Sigmoid colon (tissue), 7 donors: ENCODE results near the gene CNN3. TPM values are rescaled to one million over a fixed set of nuclear protein-coding genes. Genes with fewer than 3 reads are reported as not detected.
A peak's percentile ranks its signal among the peaks of the same experiment; 100 is the strongest.

ENCODE experiments used
- DNase-seq: peaks from one replicate; pipeline ENCODE4 v3.0.0-alpha.2; 2019
- H3K27ac ChIP-seq, 4 donors: fragments of 200-600 bp; sonication (generic); one replicate each; pipeline ENCODE4 v1.5.1; 2016 to 2019; ENCODE audit warnings: mild to moderate bottlenecking in 1 of 4
- H3K27me3 ChIP-seq, 3 donors: fragments of 200-600 bp; sonication (generic); one replicate each; pipeline ENCODE4 v1.5.1; 2019; ENCODE audit warnings: mild to moderate bottlenecking in 1 of 3
- H3K36me3 ChIP-seq, 4 donors: fragments of 200-600 bp; sonication (generic); one replicate each; pipeline ENCODE4 v1.5.1; 2016 to 2019
- H3K4me1 ChIP-seq, 4 donors: fragments of 200-600 bp; sonication (generic); one replicate each; pipeline ENCODE4 v1.5.1; 2017 to 2019
- H3K4me3 ChIP-seq, 4 donors: fragments of 200-600 bp; sonication (generic); one replicate each; pipeline ENCODE4 v1.5.1; 2017 to 2019; ENCODE audit warnings: mild to moderate bottlenecking in 2 of 4, moderate library complexity in 1 of 4
- H3K9me3 ChIP-seq, 4 donors: fragments of 200-600 bp in 3 of 4; sonication (generic) in 3 of 4; one replicate each; pipeline versions ENCODE4 v1.5.1 to v1.6.1; 2013 to 2019
- EP300 ChIP-seq, 4 donors: sonication (generic); formaldehyde crosslinking; IDR thresholded peaks; one replicate each; pipeline ENCODE4 v1.6.1; 2017; ENCODE audit warnings: antibody characterized with exemption in 4 of 4
- POLR2A ChIP-seq, 2 donors: fragments of 450-650 bp; IDR thresholded peaks; one replicate each; pipeline ENCODE4 v1.6.1; 2016; ENCODE audit warnings: antibody characterized with exemption in 2 of 2, mild to moderate bottlenecking in 2 of 2, moderate library complexity in 2 of 2
- POLR2AphosphoS5 ChIP-seq, 4 donors: sonication (generic); formaldehyde crosslinking; IDR thresholded peaks; one replicate each; pipeline ENCODE4 v1.6.1; 2017; ENCODE audit warnings: antibody characterized with exemption in 4 of 4
- WGBS, 2 donors: extraction: QIAGEN DNeasy Blood & Tissue Kit; methylation state at CpG; one replicate each; pipeline ENCODE4 v1.1.7; 2013; 5-methylcytosine and 5-hydroxymethylcytosine counted together
- intact Hi-C: fragments of 100-400 bp; cut with DNase I; formaldehyde crosslinking; loops from one replicate; pipeline ENCODE4 v1.15.1; 2023
- polyA plus RNA-seq, 3 donors: library from polyadenylated mRNA; stranded (reverse); fragments of 200-250 nt; gene quantifications; one replicate each; pipeline ENCODE4 v1.2.3, GENCODE V29; 2013
- total RNA-seq, 4 donors: library from RNA; depleted of rRNA; stranded (reverse); fragments of >200 nt; gene quantifications; one replicate each; pipeline ENCODE4 v1.1.0, GENCODE V29; 2016
- TF ChIP-seq, protein P1 (sequence below), 4 experiments: fragments of 450-650 bp in 3 of 4; fragments of 200-600 bp in 1 of 4; IDR thresholded peaks; one replicate each; pipeline ENCODE4 v1.5.1; 2016 to 2019; ENCODE audit warnings: antibody characterized with exemption in 4 of 4, mild to moderate bottlenecking in 3 of 4, moderate library complexity in 2 of 4
- donor health status: healthy with polysubstance abuse.
- donor health status: Bipolar disorder and iron deficiency.
- donor health status: healthy.

CNN3 gene
- total and polyA plus RNA-seq, 7 donors, result 58.3 to 247 (median 157) TPM

DNA sequence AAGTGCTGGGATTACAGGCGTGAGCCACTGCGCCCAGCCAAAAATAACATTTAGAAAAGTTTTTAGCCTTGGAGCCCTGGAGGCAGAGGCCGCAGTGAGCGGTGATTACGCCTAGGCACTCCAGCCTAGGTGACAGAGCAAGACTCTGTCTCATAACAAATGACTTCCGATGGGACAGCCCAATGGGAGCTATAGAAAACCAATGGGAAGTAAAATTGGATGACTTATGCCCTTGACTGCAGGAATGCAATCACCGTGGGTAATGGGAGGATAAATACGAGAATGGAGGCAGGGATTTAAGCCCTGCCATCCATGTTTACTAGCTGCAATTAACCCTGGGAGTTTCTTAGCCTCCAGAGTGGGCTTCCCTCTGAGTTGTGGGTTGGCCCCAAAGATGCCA is 37.0 kb upstream of the CNN3 start:
- no peak overlapping the region for H3K27ac ChIP-seq
- TF ChIP-seq POLR2A (IDR thresholded peaks at IDR 0.05), result no peak
- TF ChIP-seq POLR2AphosphoS5 (IDR thresholded peaks at IDR 0.05), result no peak
- TF ChIP-seq EP300 (IDR thresholded peaks at IDR 0.05), result no peak
- TF ChIP-seq, protein P1, sequence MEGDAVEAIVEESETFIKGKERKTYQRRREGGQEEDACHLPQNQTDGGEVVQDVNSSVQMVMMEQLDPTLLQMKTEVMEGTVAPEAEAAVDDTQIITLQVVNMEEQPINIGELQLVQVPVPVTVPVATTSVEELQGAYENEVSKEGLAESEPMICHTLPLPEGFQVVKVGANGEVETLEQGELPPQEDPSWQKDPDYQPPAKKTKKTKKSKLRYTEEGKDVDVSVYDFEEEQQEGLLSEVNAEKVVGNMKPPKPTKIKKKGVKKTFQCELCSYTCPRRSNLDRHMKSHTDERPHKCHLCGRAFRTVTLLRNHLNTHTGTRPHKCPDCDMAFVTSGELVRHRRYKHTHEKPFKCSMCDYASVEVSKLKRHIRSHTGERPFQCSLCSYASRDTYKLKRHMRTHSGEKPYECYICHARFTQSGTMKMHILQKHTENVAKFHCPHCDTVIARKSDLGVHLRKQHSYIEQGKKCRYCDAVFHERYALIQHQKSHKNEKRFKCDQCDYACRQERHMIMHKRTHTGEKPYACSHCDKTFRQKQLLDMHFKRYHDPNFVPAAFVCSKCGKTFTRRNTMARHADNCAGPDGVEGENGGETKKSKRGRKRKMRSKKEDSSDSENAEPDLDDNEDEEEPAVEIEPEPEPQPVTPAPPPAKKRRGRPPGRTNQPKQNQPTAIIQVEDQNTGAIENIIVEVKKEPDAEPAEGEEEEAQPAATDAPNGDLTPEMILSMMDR (IDR thresholded peaks at IDR 0.05), result no peak
- intact Hi-C loops, result no loop called here

DNA sequence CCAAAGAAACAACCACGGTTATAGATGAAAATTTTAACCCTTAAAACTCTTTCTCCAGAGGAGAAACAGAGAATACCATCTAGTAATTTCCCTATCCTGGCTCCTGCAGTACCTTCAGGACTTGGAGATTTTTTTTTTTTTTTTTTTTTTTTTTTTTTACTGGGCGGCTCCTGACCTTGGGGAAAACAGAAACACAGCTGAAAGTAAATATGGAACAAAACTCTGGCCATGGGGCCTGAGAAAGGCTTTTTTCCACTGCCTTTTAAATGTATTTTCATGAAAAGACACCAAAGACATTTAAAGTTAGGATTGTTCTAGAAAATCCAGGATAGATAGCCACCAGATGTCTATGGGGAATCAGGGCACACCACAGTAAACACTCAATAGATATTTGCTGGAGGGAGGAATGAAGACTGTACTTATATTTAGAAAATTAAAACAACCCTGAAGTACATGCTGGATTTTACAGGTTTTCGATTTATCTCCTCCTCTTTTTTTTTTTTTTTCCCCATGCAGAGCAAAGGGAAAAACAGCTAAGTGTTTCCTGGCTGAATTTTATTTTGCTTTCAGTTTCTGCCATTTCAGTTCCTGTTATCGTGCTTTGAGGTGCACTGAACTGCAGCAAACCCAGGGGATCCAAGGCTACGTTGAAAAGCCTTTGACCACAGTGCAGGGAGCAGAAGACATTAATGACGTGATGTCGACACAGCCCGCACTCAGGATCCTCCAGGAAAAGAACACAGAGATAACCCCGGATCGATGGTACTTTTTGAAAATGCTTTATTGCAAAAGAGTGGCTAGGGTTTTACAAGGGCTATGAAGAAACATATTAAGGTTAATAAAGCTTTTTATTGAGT is 35.7 kb upstream of the CNN3 start:
- peaks cover 0 to 15% (median 6%) of the 10 kb centered on the region in 4 donors for H3K4me1 ChIP-seq
- intact Hi-C loops, result no loop called here
- H3K27me3 ChIP-seq, result no peaks in the 10 kb centered on the region
- H3K27ac ChIP-seq, result peak overlapping the region; percentile 42 to 67 (median 66)
- no peaks in the 10 kb centered on the region for H3K9me3 ChIP-seq
- no peak for DNase-seq
- WGBS, 2 donors, result 2 to 12% methylated on average over 10 of the region's 10 CpGs
- no peaks in the 10 kb centered on the region for H3K36me3 ChIP-seq
- peak overlapping the region; percentile 14 to 40 (median 37) for H3K4me3 ChIP-seq
- TF ChIP-seq POLR2AphosphoS5 (IDR thresholded peaks at IDR 0.05) (peak in 2 of 4 donors; percentile 8 to 44), EP300 (IDR thresholded peaks at IDR 0.05) (no peak), POLR2A (IDR thresholded peaks at IDR 0.05) (no peak)
- TF ChIP-seq, protein P1 (IDR thresholded peaks at IDR 0.05), result no peak

More for the DNA sequence above, 37.0 kb upstream of the CNN3 start:
- Histone ChIP-seq H3K36me3 (no peaks in the 10 kb centered on the region), H3K27me3 (no peaks in the 10 kb centered on the region), H3K4me3 (no peak overlapping the region), H3K4me1 (peaks cover 0 to 15% (median 6%) of the 10 kb centered on the region in 4 donors), H3K9me3 (no peaks in the 10 kb centered on the region)
- 79 to 80% methylated on average over 8 of the region's 8 CpGs for WGBS, 2 donors
- no peak for DNase-seq

DNA sequence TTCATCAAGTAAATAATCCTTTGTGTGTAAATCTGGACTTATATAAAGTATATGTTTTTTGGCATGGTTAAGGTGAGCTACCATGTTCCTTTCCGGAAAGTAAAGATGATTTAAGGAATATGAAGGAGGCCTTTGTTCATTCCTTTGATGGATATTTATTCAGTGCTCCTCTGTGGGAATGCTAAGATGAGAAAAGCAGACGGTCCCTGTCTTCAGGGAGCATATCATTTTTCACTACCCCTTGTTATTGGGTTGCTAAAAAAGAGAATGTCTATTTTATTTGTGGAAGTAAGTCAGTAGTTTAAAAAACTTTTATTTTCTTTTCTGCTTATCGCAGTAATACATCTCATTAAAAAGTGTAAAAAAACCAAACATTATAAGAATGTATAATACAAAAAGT is 35.1 kb upstream of the CNN3 start:
- WGBS, 2 donors, result 62 to 81% methylated on average over 3 of the region's 3 CpGs
- Histone ChIP-seq H3K36me3 (no peaks in the 10 kb centered on the region), H3K4me3 (no peak overlapping the region), H3K27ac (peak overlapping the region; percentile 42 to 67 (median 66)), H3K9me3 (no peaks in the 10 kb centered on the region), H3K4me1 (peaks cover 0 to 15% (median 6%) of the 10 kb centered on the region in 4 donors), H3K27me3 (no peaks in the 10 kb centered on the region)
- no peak for DNase-seq
- intact Hi-C loops, result no loop called here
- no peak for TF ChIP-seq EP300 (IDR thresholded peaks at IDR 0.05)
- TF ChIP-seq, protein P1 (IDR thresholded peaks at IDR 0.05), result no peak
- TF ChIP-seq POLR2AphosphoS5 (IDR thresholded peaks at IDR 0.05), result no peak
- no peak for TF ChIP-seq POLR2A (IDR thresholded peaks at IDR 0.05)

DNA sequence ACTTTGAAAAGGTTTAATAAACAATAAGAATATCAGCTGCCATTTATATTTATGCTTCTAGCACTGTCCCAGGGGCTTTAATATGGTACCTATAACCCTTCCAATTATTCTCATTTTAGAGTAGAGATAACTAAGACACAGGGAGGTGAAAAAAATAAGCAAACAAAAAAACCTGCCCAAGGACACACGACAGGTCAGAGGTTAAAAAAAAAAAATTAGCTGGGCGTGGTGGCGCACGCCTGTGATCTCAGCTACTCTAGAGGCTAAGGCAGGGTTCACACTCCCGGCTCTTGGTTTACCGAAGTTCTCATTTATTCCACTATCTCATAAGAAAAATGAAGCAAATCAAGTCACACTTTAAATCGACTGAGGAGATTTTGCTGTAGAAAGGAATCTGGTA is 34.7 kb upstream of the CNN3 start:
- peaks cover 0 to 15% (median 6%) of the 10 kb centered on the region in 4 donors for H3K4me1 ChIP-seq
- no peak overlapping the region for H3K27ac ChIP-seq
- H3K36me3 ChIP-seq, result no peaks in the 10 kb centered on the region
- DNase-seq, result no peak
- intact Hi-C loops, result no loop called here
- no peak for TF ChIP-seq POLR2AphosphoS5 (IDR thresholded peaks at IDR 0.05)
- TF ChIP-seq, protein P1 (IDR thresholded peaks at IDR 0.05), result no peak
- TF ChIP-seq POLR2A (IDR thresholded peaks at IDR 0.05), result no peak
- no peak for TF ChIP-seq EP300 (IDR thresholded peaks at IDR 0.05)
- no peaks in the 10 kb centered on the region for H3K9me3 ChIP-seq
- WGBS, 2 donors, result 29 to 81% methylated on average over 7 of the region's 7 CpGs
- H3K27me3 ChIP-seq, result no peaks in the 10 kb centered on the region
- no peak overlapping the region for H3K4me3 ChIP-seq
